NCI-H187 treated with DMSO at 0.1 percent for 48 hours (cell line): Measurements from ENCODE around the gene KPNA6.
"Not testable (repeated sequence)": the region's sequence is repeated elsewhere in the genome, so short reads cannot be mapped to it uniquely, and the experiment has no call there.

Source experiments
- DNase-seq: peaks from one replicate; lab custom pipeline; 2025; lab: John Stamatoyannopoulos, UW

KPNA6 gene

DNA sequence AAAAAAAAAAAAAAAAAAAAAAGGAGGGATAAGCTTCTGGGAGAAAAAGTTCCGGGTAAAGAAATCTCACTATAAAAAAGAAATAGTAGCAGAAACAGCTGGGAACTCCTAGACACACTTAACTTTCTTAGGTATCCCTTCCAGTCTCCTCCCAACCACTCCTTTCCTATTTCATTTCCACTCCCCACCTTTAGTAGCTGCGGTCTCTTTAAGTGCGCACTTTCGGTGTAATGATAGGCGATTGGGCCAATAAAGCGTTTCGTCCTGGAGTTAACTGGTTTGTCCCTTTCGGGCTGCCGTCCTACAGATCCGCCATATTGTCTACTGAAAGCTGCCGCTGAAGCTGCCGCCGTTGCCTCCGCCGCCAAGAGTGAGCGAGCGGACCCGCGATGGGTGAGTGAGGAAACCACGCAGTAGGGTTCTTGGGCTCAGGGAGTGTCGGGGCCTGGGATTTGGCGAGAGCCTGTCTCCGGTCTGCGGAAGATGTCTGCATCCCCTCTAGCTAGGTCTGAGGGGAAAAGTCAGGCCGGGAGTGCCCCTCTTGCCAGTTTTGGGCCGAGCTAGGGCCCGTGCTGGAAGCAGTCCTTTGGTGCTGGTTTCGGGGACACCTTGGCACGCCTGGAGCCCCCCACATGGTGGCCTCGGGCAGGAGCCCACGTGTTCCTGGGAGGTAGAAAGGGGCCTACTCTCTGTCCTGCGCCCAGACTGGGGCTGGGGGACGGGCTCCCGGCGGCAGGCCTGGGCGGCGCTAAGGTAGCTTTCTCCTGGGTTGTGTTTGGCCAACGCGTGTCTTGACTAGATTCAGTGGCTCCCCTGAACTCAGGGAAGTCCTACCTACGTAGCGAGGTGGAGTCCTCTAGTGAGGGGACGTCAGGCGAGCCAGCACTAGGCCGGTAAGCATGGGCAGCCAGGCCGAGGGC, at the start of gene KPNA6:
Gene KPNA6 (plus strand): TSS at position 315 of the 920 bp plus-strand sequence. CDS start 75 bp downstream, at position 390.
- peak; percentile 70 for DNase-seq

DNA sequence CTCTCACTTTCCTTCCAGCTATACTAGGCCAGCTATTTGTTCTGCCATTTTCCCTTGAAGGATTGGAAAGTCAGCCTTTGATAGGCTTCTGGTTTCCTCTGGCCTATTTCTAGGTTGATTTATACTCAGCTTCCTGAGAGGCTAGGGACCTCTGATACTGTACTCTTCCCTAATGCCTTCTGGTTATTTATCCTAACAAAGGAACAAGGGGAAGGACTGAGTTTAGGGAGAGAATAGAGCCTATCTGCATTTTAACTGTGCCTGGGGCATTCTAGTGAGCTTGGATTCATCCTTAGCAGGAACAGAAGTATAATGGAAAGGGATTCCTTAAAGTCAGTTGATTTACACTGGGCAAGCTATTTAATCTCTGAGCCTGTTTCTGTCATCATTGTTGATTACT, 46.9 kb upstream of the KPNA6 start:
- DNase-seq, result no peak

DNA sequence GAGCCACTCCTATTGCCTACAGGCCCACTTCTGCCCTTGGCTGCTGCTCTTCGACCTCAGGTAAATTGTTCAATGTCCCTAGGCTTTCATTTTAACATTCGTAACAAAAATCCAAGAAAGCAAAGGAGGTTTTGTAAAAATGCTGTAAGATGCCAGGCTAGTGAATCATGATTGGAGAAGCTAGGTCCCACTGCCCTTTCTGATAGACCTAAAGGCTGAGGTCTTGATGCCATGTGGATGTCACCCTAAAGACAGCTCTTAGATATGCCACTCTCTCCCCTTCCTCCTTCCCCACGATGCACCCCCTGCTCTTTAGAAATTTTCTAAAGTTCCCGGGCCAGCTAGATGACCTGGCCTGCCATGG, 45.0 kb upstream of the KPNA6 start:
- no peak for DNase-seq

DNA sequence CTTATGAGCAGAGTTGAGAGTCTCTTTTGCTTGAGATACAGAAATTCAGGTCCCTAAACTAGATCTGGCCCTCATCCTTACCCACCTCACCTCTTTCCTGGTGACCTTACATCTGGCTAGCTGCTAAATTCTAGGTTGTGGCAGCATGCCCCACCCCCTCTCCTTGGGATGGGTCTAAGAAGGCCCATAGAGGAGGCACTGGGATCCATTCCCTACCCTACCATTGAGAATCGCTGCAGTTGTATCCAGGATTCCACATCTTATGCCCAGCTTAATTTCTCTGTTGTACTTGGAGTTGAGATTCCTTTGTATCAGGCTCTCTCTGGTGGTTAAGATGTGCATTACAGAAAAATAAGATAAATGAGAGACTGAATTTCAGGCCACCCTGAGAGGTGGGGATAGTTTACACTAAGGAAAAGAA, 44.6 kb upstream of the KPNA6 start:
- DNase-seq, result peak; percentile 54

DNA sequence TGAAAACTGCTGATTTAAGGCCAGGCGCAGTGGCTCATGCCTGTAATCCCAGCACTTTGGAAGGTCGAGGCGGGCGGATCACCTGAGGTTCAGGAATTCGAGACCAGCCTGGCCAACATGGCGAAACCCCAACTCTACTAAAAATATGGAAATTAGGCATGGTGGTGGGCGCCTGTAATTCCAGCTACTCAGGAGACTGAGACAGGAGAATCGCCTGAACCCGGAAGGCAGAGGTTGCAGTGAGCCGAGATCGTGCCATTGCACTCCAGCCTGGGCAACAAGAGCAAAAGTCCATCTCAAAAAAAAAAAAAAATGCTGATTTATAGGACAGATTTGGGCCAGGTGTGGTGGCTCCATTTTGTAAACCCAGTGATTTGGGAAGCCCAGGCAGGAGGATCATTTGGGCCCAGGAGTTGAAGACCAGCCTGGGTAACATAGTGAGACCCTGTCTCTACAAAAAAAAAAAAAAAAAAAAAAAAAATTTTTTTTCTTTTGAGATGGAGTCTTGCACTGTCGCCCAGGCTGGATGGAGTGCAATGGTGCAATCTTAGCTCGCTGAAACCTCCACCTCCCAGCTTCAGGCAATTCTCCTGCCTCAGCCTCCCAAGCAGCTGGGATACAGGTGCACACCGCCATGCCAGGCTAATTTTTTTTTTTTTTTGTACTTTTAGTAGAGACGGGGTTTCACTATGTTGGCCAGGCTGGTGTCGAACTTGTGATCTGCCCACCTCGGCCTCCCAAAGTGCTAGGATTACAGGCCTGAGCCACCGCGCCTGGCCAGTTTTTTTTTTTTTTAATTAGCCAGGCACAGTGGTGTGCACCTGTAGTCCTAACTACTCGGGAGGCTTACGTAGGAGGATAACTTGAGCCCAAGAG, 42.0 kb upstream of the KPNA6 start:
- DNase-seq, result not testable (repeated sequence)

DNA sequence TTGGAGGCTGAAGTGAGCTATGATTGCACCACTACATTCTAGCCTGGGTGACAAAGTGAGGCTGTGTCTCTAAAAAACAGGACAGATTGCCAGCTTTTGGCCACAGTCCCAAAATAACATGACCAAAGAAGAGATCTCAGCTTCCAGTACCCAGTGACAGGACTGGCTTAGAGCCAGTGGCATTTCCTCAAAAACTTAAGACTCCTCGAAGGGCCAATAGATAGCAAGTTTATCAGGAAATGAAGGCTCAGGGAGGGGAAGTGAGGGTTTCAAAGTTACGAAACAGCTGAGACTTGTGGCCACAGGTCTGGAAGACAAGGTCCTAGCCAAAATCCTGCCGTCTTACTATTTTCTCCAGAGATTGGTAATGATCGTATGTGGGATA, 41.4 kb upstream of the KPNA6 start:
- DNase-seq, result no peak

DNA sequence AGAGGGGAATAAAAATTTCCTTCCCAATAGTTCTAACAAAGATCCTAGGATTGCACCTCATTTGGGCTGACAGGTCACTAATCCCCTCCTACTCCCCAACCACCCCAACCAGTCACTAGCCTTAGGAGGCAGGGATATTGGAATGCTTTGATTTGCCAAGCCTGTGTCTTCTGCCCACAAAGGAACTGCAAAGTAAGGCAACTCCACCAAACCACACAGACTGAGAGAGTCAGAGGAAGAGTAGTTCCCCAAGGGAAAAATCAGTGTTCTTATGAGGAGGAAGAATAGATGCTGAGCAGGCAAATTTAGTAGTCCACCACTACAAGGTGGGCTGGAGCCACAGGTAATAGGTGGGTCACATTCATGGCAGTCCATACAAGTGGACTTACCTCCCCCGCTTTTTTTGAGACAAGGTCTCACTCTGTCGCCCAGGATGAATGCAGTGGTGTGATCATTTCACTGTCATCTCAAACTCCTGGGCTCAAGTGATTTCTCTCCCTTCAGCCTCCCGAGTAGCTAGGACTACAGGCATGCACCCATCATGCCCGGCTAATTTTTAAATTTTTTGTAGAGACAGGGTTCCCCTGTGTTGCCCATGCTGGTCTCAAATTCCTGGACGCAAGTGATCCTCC, 38.8 kb upstream of the KPNA6 start:
- no peak for DNase-seq

DNA sequence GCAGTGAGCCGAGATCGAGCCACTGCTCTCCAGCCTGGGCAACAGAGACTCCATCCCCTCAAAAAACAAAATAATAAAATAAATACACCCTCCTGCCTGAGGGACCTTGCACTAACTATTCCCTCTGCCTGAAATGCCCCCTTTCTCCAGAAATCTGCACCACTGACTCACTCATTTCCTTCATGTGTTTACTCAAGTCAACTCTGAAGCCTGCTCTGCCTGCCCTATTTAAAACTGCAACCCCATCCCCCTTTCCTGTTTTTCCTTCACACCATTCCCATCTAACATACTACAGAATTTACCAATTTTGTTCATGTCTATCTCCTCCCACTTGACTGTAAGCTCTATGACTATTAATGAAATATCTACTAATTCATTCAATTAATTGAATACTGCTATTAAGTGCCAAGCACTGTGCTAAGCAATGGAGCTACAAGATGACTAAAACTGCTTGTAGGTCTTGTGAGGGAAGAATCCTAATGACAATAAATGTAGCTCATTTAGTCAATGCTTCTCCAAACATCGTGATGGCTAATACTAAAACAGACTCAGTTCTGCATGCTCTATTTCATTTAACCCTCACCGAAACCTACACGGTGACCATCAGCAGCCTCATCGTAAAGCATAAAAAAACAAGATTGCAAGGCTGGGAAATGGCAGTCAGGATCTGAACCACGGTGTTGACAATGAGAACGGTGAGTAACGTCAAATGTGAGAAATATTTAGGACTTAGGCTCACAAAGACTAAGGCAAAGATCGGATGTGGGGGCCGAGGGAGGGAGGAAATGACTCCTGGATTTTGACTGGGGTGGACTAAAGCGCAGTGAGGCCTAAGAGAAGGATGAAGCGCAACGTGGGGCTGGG, 35.9 kb upstream of the KPNA6 start:
- no peak for DNase-seq

DNA sequence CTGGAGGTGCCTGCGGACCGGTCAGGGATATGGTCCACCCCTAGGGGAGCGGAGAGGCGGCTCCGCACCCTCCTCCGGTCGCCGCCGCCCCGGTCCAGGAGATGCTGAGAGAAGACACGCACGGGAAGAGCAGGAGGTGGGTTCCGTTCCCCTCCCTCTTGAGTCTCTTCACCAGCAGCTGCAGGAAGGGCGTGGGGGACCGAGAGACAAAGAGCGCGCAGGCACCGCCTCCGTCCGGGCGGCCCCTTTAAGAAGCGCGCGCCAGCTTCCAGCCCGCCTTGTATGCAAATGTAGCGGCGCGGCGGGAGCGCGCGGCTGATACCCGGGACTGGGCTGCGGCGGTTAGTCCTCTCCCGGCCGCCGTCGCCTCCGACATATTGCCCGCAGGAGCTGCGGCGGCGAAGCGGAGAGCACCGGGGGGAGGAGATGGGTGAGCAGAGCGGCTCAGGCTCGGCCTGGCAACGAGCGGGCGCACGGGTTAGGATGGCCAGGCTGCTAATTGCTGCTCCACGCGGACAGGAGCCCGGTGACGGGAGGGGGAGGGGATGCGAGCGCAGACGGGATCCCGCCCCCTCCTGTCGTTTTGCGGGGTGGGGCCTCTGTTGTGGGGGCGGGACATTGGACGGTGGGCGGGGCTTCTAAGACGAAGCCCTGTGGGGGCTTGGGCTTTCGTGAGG, 35.1 kb upstream of the KPNA6 start, which contains the start of gene TMEM39B:
Gene TMEM39B (plus strand): TSS at position 318 of the 677 bp plus-strand sequence. CDS start 109 bp downstream, at position 427.
- peak; percentile 74 for DNase-seq

DNA sequence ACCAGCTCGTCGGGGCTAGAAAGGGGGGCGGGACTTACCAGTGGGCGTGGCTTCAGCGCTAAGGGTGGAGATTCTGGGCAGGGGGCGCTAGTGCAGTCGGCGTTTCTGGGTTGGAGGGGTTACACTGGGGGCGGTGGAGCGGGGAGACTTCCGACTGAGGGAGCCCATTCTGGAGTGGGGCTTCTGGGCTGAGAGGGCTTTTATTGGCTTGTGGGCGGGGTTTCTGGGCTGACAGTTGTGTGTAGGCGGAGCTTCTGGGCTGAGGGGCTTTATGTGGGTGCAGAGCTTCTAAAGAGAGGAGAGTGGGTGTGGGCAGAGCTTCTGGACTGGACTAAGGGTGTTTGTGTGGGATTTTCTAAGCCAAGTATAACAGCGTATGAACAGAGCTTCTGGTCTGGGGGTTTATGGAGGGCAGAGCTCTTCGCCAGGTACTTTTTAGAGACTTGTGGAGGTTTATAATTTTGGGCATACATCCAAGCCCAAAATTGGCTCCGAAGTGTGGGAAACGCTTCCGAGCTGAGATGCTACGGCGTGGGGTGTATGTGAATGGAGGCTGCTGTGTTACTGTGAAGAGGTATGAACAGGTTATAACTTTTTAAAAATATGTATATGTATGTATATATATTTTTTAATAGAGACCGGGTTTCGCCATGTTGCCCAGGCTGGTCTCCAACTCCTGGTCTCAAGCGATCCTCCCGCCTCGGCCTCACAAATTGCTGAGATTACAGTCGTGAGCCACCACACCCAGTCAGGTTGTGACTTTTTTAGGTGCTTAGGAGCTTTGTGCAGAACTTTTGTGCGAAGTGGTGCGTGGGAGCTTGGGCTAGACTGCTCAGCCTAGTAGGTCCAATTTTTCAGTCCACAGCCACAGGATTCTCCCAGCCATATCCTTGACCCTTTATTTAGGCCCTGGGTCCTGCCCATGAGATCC, 34.3 kb upstream of the KPNA6 start:
- no peak for DNase-seq

DNA sequence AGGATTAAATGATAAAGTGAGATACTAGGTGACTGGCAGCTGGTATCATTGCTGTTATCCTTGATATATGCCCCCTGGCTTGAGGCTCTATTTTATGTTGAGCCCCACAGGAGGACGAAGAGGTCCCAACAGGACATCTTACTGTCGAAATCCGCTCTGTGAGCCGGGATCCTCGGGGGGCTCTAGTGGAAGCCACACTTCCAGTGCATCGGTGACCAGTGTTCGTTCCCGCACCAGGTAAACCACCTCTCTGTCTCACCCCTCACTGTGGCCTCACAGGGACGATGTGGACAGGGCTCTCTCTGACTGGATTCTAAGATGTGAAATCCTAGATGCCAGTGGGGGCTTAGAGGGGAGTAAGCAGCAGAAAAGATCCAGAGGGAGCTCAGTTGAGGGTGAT, 33.0 kb upstream of the KPNA6 start:
- DNase-seq, result no peak

DNA sequence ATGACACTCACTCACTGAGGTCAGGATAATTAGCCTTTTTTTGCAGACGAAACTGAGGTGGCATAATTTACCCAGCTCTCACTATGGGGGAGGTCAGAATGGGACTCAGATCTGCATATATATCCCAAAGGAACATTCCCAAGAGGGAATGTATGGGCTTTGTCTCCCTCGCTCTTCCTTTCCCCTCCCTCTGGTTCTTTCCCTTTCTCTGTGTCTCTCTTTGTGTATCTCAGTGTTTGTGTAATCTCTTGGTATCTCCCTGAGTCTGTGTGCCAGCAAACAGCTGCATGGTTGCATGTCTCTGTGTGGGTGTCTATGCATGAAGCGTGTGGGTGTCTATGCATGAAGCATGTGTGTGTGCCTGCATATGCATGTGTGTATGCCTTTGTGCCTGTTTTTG, 30.4 kb upstream of the KPNA6 start:
- DNase-seq, result no peak

DNA sequence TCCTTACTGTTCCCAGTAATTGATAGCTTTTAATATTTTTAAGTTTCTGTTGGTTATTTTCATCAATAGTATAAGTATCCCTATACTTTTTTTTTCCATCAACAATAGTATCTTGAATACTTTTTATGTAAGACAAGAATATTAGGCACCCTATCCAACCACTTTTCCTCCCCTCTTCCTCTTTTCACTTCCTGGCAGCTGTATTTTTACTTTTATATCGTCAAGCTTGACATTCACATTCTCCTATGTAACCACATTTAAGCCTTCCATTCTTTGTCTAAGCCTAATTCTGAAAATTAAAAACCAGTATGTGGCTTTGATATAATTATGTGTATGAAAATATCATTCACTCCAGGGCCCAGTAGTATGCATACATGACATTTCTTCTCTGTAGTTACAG, 25.8 kb upstream of the KPNA6 start:
- no peak for DNase-seq

DNA sequence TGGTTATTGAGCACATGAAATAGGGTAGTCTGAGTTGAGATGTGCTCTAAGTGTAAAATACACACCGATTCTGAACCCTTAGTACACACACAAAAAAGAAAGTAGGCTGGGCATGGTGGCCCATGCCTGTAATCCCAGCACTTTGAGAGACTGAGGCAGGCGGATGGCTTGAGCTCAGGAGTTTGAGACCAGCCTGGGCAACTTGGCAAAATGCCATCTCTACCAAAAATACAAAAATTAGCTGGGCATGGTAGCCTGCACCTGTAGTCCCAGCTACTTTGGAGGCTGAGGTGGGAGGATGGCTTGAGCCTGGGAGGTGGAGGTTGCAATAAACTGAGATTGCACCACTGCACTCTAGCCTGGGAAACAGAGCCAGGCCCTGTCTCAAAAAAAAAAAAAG, 21.5 kb upstream of the KPNA6 start:
- DNase-seq, result not testable (repeated sequence)

DNA sequence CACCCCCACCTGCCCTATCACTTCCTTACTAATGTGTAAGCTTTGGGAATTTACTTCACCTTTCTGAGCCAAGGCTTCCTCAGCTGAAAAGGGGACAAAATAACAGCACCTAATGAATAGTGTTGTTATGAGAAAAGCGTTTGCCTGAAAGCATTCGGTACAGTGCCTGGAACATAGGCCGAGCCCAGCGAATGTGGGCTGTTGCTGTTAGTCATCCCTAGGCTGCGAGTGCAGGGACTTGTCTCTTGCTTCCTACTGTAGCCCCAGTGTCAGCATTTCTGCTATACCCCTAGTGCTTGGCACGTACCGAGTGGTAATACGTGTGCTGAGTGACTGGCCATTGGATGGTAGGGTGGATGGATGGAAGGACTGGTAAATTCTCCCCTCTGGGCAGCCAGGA, 16.7 kb upstream of the KPNA6 start:
- no peak for DNase-seq

DNA sequence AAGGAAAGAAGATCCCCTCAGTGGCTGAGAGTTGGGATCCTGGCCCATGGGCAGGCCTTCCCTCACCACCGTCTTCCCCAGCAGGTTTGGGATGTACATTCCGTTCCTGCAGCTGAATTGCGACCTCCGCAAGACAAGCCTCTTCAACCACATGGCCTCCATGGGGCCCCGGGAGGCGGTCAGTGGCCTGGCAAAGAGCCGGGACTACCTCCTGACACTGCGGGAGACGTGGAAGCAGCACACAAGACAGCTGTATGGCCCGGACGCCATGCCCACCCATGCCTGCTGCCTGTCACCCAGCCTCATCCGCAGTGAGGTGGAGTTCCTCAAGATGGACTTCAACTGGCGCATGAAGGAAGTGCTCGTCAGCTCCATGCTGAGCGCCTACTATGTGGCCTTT, 16.3 kb upstream of the KPNA6 start:
- DNase-seq, result no peak

DNA sequence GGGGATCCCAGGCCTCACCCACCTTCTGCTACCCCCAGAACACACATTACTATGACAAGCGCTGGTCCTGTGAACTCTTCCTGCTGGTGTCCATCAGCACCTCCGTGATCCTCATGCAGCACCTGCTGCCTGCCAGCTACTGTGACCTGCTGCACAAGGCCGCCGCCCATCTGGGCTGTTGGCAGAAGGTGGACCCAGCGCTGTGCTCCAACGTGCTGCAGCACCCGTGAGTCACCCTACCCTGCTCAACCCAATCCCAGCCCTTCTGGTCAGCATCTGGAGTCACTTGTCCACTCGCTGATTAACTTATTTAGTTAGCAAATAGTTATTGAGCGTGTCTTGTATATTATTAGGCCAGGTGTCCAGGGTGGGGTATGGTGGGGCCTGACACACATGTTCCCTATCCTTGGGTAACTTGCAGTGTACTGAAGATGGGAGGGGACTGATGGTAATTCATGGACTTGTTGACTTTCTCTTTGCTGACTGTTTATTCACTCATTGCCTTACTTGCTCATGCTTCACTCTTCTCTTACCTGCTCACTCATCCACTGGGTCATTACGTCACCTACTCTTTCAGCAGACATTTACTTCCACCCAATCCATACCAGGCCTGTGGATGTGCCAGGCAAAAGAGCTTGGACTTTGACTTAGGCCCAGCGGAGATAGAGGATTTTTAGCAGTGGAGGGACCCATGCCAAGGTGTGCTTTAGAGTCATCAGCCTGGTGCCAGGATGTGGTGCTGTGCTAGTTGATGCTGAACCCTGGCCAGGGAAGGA, 12.9 kb upstream of the KPNA6 start:
- no peak for DNase-seq

DNA sequence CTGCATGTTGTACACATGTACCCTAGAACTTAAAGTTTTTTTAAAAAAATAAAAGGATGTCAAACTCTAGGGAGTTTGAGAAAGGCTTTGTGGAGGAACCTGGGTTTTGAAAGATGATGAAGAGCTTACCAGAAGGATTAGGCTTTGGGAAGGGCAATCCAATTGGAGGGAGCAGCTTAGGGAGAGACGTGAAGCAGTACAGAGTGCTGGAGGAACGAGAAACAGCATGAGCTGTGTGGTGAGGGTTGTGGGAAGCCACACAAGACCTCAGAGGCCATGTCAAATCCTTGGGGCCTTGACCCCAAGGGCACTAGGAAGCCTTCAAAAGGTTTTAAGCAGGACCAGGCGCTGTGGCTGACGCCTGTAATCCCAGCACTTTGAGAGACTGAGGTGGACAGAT, 8.4 kb upstream of the KPNA6 start:
- no peak for DNase-seq

DNA sequence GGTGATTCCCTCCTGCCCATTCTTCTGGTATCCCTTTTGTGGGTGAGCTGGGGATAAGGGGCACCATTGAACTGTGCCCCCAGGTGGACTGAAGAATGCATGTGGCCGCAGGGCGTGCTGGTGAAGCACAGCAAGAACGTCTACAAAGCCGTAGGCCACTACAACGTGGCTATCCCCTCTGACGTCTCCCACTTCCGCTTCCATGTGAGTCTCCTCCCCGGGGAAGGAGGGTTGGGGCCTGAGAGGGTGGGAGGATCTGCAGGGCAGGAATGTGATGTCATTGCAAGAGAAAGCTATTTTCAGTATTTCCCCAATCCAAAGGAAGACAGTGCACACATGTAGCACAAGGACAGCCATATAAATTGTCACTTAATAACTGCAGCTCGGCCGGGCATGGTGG, 7.5 kb upstream of the KPNA6 start:
- DNase-seq, result no peak
